ENCODE measurements around the gene RPS19.
A peak's percentile ranks its signal among the peaks of the same experiment; 100 is the strongest.

Gene RPS19

GRCh38 chr19:41851456-41851855 is 8.6 kb upstream of the RPS19 start:
- POLR2A ChIA-PET = no interaction called here
- H3K4me3 ChIP-seq (ENCODE audit: low read depth, low read length) = no peak overlapping the region
- TF ChIP-seq CTCF (IDR thresholded peaks at IDR 0.05; ENCODE audit: insufficient read depth, low read length, missing control alignments) = no peak
- CTCF ChIA-PET = interaction anchor here (1.2 kb wide), 2 partner anchors 15 to 17 kb away, joined by 4 read pairs; no protein-coding TSS in a partner anchor
- DNase-seq (ENCODE audit: low read depth, low spot score) = no peak

GRCh38 chr19:41853344-41853743 is 6.7 kb upstream of the RPS19 start:
- no peak overlapping the region for H3K4me3 ChIP-seq (ENCODE audit: low read depth, low read length)
- CTCF ChIA-PET = interaction anchor here (1.3 kb wide), 1 partner anchor 18 kb away, joined by 3 read pairs; no protein-coding TSS in a partner anchor
- DNase-seq (ENCODE audit: low read depth, low spot score) = no peak
- TF ChIP-seq CTCF (IDR thresholded peaks at IDR 0.05; ENCODE audit: insufficient read depth, low read length, missing control alignments) = no peak
- POLR2A ChIA-PET = no interaction called here

- POLR2A ChIA-PET = no interaction called here
- no peak overlapping the region for H3K4me3 ChIP-seq (ENCODE audit: low read depth, low read length)
- no peak for TF ChIP-seq CTCF (IDR thresholded peaks at IDR 0.05; ENCODE audit: insufficient read depth, low read length, missing control alignments)
- DNase-seq (ENCODE audit: low read depth, low spot score) = no peak
- CTCF ChIA-PET = interaction anchor here (1.1 kb wide), 1 partner anchor 18 kb away, joined by 5 read pairs; no protein-coding TSS in a partner anchor
Observed at GRCh38 chr19:41853768-41854167, 6.3 kb upstream of the RPS19 start.

GRCh38 chr19:41859213-41859617 is 840 bp upstream of the RPS19 start:
- DNase-seq (ENCODE audit: low read depth, low spot score) = no peak
- POLR2A ChIA-PET = interaction anchor here (0.9 to 2.5 kb wide), 7 partner anchors 9 to 100 kb away, joined by 3 to 27 read pairs (median 9); partner anchors contain the start of gene RABAC1

GRCh38 chr19:41860419-41861115 is 512 bp downstream of the RPS19 start:
- DNase-seq (ENCODE audit: low read depth, low spot score) = no peak
- H3K4me3 ChIP-seq (ENCODE audit: low read depth, low read length) = peak overlapping the region; percentile 98
- ChIA-PET CTCF (interaction anchor here (1.1 to 2.9 kb wide), 7 partner anchors 8 to 175 kb away, joined by 3 to 11 read pairs (median 5); partner anchors contain the start of gene RABAC1), POLR2A (interaction anchor here (0.5 to 2.5 kb wide), 13 partner anchors 8 to 535 kb away, joined by 3 to 27 read pairs (median 5); partner anchors contain the start of gene RABAC1)
- TF ChIP-seq CTCF (IDR thresholded peaks at IDR 0.05; ENCODE audit: insufficient read depth, low read length, missing control alignments) = no peak

More at GRCh38 chr19:41859213-41859617, 840 bp upstream of the RPS19 start:
- peak overlapping the region; percentile 52 for H3K4me3 ChIP-seq (ENCODE audit: low read depth, low read length)
- CTCF ChIA-PET = interaction anchor here (0.6 to 2.9 kb wide), 10 partner anchors 9 to 99 kb away, joined by 3 to 11 read pairs (median 4); partner anchors contain the start of gene RABAC1
- no peak for TF ChIP-seq CTCF (IDR thresholded peaks at IDR 0.05; ENCODE audit: insufficient read depth, low read length, missing control alignments)

- no peak for TF ChIP-seq CTCF (IDR thresholded peaks at IDR 0.05; ENCODE audit: insufficient read depth, low read length, missing control alignments)
- CTCF ChIA-PET = interaction anchor here (1.1 to 2.5 kb wide), 5 partner anchors 9 to 174 kb away, joined by 3 to 10 read pairs (median 5); no protein-coding TSS in a partner anchor
- DNase-seq (ENCODE audit: low read depth, low spot score) = no peak
- H3K4me3 ChIP-seq (ENCODE audit: low read depth, low read length) = peak overlapping the region; percentile 98
- POLR2A ChIA-PET = interaction anchor here (0.5 to 2.5 kb wide), 5 partner anchors 10 to 89 kb away, joined by 3 to 27 read pairs (median 4); no protein-coding TSS in a partner anchor
Observed at GRCh38 chr19:41861116-41861768, 1.2 kb downstream of the RPS19 start.
